GM19239 (cell line): Measurements from ENCODE around the gene ADAP1.

ENCODE experiments used
- DNase-seq: peaks from one replicate; pipeline ENCODE4 v3.0.0; 2011; ENCODE audit warnings: low spot score; ENCODE audit not compliant: insufficient read length
- FAIRE-seq: peaks from 2 replicates; lab custom pipeline; 2011; peaks lifted over from hg19 to GRCh38; lab: Jason Lieb, UNC

ADAP1 gene

GRCh38 chr7:976901-977325 is 22.4 kb upstream of the ADAP1 start:
- no peak for FAIRE-seq
- no peak for DNase-seq

- no peak for FAIRE-seq
Observed at GRCh38 chr7:975702-976473, 21.4 kb upstream of the ADAP1 start.

GRCh38 chr7:974820-975681 is 20.6 kb upstream of the ADAP1 start, which contains the start of gene COX19:
TSS of gene COX19 (minus strand) at chr7:975549. CDS start at chr7:975509, 40 bp downstream.
- DNase-seq (peak; percentile 89), FAIRE-seq (no peak)

More at GRCh38 chr7:975702-976473, 21.4 kb upstream of the ADAP1 start:
- no peak for DNase-seq

GRCh38 chr7:974172-974571 is 19.7 kb upstream of the ADAP1 start:
- FAIRE-seq: peak; percentile 42
- no peak for DNase-seq

- DNase-seq (no peak), FAIRE-seq (no peak)
Observed at GRCh38 chr7:973312-973711, 18.8 kb upstream of the ADAP1 start.

GRCh38 chr7:972676-973309 is 18.3 kb upstream of the ADAP1 start:
- FAIRE-seq (no peak), DNase-seq (no peak)

GRCh38 chr7:972110-972509 is 17.6 kb upstream of the ADAP1 start:
- no peak for FAIRE-seq
- DNase-seq: no peak

GRCh38 chr7:970744-971143 is 16.3 kb upstream of the ADAP1 start:
- no peak for FAIRE-seq

GRCh38 chr7:969403-969802 is 14.9 kb upstream of the ADAP1 start:
- FAIRE-seq (no peak), DNase-seq (no peak)

More at GRCh38 chr7:970744-971143, 16.3 kb upstream of the ADAP1 start:
- DNase-seq: no peak

GRCh38 chr7:968205-969105 is 14.0 kb upstream of the ADAP1 start:
- DNase-seq (no peak), FAIRE-seq (no peak)

- no peak for DNase-seq
- FAIRE-seq: no peak
Observed at GRCh38 chr7:967361-968082, 13.0 kb upstream of the ADAP1 start.

- DNase-seq: no peak
- no peak for FAIRE-seq
Observed at GRCh38 chr7:966291-967069, 12.0 kb upstream of the ADAP1 start.

GRCh38 chr7:964401-965231 is 10.1 kb upstream of the ADAP1 start:
- peak; percentile 82 for FAIRE-seq

GRCh38 chr7:963236-964078 is 9.0 kb upstream of the ADAP1 start:
- FAIRE-seq: no peak
- no peak for DNase-seq

More at GRCh38 chr7:964401-965231, 10.1 kb upstream of the ADAP1 start:
- DNase-seq: no peak

- DNase-seq (no peak), FAIRE-seq (no peak)
Observed at GRCh38 chr7:962401-963081, 8.1 kb upstream of the ADAP1 start.
